ENCODE data around the gene SYNPR. TPM values are rescaled to one million over a fixed set of nuclear protein-coding genes. Genes with fewer than 3 reads are reported as not detected.
A peak's percentile ranks its signal among the peaks of the same experiment; 100 is the strongest.

The SYNPR gene
- total RNA-seq, 1 experiment from 2014 or later: 0.85 TPM

- 0 out of 2 replicates have a peak, but pooled peaks have one; percentile 25 for TF ChIP-seq TEAD1 (CRISPR knock-in tag; IDR thresholded peaks at IDR 0.05)
- TF ChIP-seq HMGXB4 (CRISPR knock-in tag; IDR thresholded peaks at IDR 0.05): no peak
- TF ChIP-seq MYBL2 (CRISPR knock-in tag; IDR thresholded peaks at IDR 0.05): no peak
- no peak for TF ChIP-seq FOXP4 (CRISPR knock-in tag; IDR thresholded peaks at IDR 0.05)
- POLR2A ChIA-PET: no interaction called here
- ATAC-seq (peak; percentile 61), DNase-seq (ENCODE audit: low spot score) (peak; percentile 29)
- Mint-ChIP-seq H3K4me1 (peaks cover 39% of the 10 kb centered on the region), H3K27me3 (ENCODE audit: low read depth) (no peaks in the 10 kb centered on the region), H3K27ac (peak overlapping the region; percentile 90), H3K36me3 (no peaks in the 10 kb centered on the region; the same call in none of the 2 replicates), H3K4me3 (peak overlapping the region; percentile 22; the same call in 1 of the 2 replicates), H3K9me3 (peaks cover 16% of the 10 kb centered on the region)
- CTCF ChIA-PET: interaction anchor here (0.7 to 2.1 kb wide), 5 partner anchors 9 to 244 kb away, joined by 3 to 7 read pairs (median 6); no protein-coding TSS in a partner anchor
Measured at GRCh38 chr3:63344661-63345060, 66.6 kb downstream of the SYNPR start.

GRCh38 chr3:63349583-63350573 is 71.8 kb downstream of the SYNPR start:
- Mint-ChIP-seq H3K4me3 (no peak overlapping the region), H3K4me1 (peaks cover 13% of the 10 kb centered on the region), H3K27me3 (ENCODE audit: low read depth) (no peaks in the 10 kb centered on the region), H3K27ac (no peak overlapping the region), H3K9me3 (no peaks in the 10 kb centered on the region), H3K36me3 (no peaks in the 10 kb centered on the region; the same call in 1 of the 2 replicates)
- CTCF ChIA-PET: interaction anchor here (0.5 to 5.1 kb wide), 21 partner anchors 15 to 509 kb away, joined by 3 to 57 read pairs (median 4); partner anchors contain the start of gene C3orf49
- TF ChIP-seq CTCF (IDR thresholded peaks at IDR 0.05) (peak; percentile 65), NFE2L1 (CRISPR knock-in tag; IDR thresholded peaks at IDR 0.05) (no peak)
- POLR2A ChIA-PET: no interaction called here
- DNase-seq (ENCODE audit: low spot score) (peak; percentile 49), ATAC-seq (peak; percentile 56)

- H3K4me3 Mint-ChIP-seq: no peak overlapping the region
- DNase-seq (ENCODE audit: low spot score): no peak
- H3K36me3 Mint-ChIP-seq: no peaks in the 10 kb centered on the region
- no peak overlapping the region for H3K27ac Mint-ChIP-seq
- TF ChIP-seq SP1 (CRISPR knock-in tag; conservative IDR thresholded peaks at IDR 0.05) (no peak), TEAD4 (CRISPR knock-in tag; IDR thresholded peaks at IDR 0.05) (no peak), CTCF (IDR thresholded peaks at IDR 0.05) (peak; percentile 82), MXD4 (CRISPR knock-in tag; IDR thresholded peaks at IDR 0.05; ENCODE audit: borderline replicate concordance) (no peak)
- POLR2A ChIA-PET: no interaction called here
- no peaks in the 10 kb centered on the region for H3K9me3 Mint-ChIP-seq
- H3K4me1 Mint-ChIP-seq: peaks cover 6% of the 10 kb centered on the region; the same call in 1 of the 2 replicates
- ATAC-seq: peak; percentile 76
- H3K27me3 Mint-ChIP-seq (ENCODE audit: low read depth): no peaks in the 10 kb centered on the region
- CTCF ChIA-PET: interaction anchor here (0.6 to 5.1 kb wide), 26 partner anchors 8 to 683 kb away, joined by 3 to 57 read pairs (median 4); partner anchors contain the start of gene C3orf49
Measured at GRCh38 chr3:63351159-63352007, 73.3 kb downstream of the SYNPR start.

Measured in WTC11 (cell line).